GM23338 (cell line): ENCODE data around the gene AK2. TPM values are rescaled to one million over a fixed set of nuclear protein-coding genes. Genes with fewer than 3 reads are reported as not detected.

Experiments used
- ATAC-seq: fragments of 200-7000 bp; cut with Tn5 transposase; 3 replicates; pipeline ENCODE4 v1.9.1; 2020
- DNase-seq: peaks from one replicate; pipeline ENCODE4 v3.0.0-alpha.2; 2015; ENCODE audit warnings: low spot score
- H2AFZ ChIP-seq: fragments of 200-600 bp; sonication (generic); 2 replicates; pipeline ENCODE4 v1.8.0; 2016; ENCODE audit warnings: antibody characterized with exemption, mild to moderate bottlenecking, moderate library complexity
- H3F3A ChIP-seq: fragments of 200-600 bp; sonication (generic); replicated peaks from 2 replicates; pipeline ENCODE4 v1.8.0; 2017; ENCODE audit warnings: antibody characterized with exemption, mixed run types, low read depth
- H3K27ac ChIP-seq: fragments of 200-600 bp; sonication (generic); 2 replicates; pipeline ENCODE4 v1.6.1; 2016; ENCODE audit warnings: low read depth
- H3K27me3 ChIP-seq: fragments of 200-600 bp; sonication (generic); 2 replicates; pipeline ENCODE4 v1.8.0; 2016; ENCODE audit warnings: mild to moderate bottlenecking, mixed run types, moderate library complexity; ENCODE audit not compliant: insufficient read depth
- H3K36me3 ChIP-seq: fragments of 200-600 bp; sonication (generic); 2 replicates; pipeline ENCODE4 v1.8.0; 2016; ENCODE audit warnings: mild to moderate bottlenecking; ENCODE audit not compliant: insufficient read depth
- H3K4me1 ChIP-seq: fragments of 200-600 bp; sonication (generic); 2 replicates; pipeline ENCODE4 v1.8.0; 2016; ENCODE audit warnings: mild to moderate bottlenecking, moderate library complexity; ENCODE audit not compliant: insufficient read depth
- H3K4me2 ChIP-seq: fragments of 200-600 bp; sonication (generic); 2 replicates; pipeline ENCODE4 v1.7.1; 2017; ENCODE audit warnings: mixed run types
- H3K4me3 ChIP-seq: fragments of 200-600 bp; sonication (generic); 2 replicates; pipeline ENCODE4 v1.6.1; 2016; ENCODE audit warnings: mixed run types
- H3K79me2 ChIP-seq: fragments of 200-600 bp; sonication (generic); replicated peaks from 2 replicates; pipeline ENCODE4 v1.8.0; 2017; ENCODE audit warnings: mild to moderate bottlenecking; ENCODE audit not compliant: insufficient read depth
- H3K9me2 ChIP-seq: fragments of 200-600 bp; sonication (generic); 2 replicates; pipeline ENCODE4 v1.8.0; 2017; ENCODE audit not compliant: insufficient read depth
- H4K20me1 ChIP-seq: fragments of 200-600 bp; sonication (generic); replicated peaks from 2 replicates; pipeline ENCODE4 v1.8.0; 2017; ENCODE audit warnings: mild to moderate bottlenecking; ENCODE audit not compliant: insufficient read depth
- H3K27ac Mint-ChIP-seq: 2 replicates; pipeline ENCODE4 v1.8.0; 2020; ENCODE audit warnings: inconsistent platforms, mild to moderate bottlenecking, moderate library complexity, mixed read lengths
- H3K27me3 Mint-ChIP-seq: 3 replicates; pipeline ENCODE4 v1.8.0; 2022; ENCODE audit warnings: low read depth, mild to moderate bottlenecking, moderate library complexity, mixed read lengths, inconsistent platforms; ENCODE audit not compliant: insufficient read depth, poor library complexity
- H3K36me3 Mint-ChIP-seq: 3 replicates; pipeline ENCODE4 v1.8.0; 2021; ENCODE audit warnings: low read depth, mild to moderate bottlenecking, inconsistent platforms, moderate library complexity, mixed read lengths
- H3K4me1 Mint-ChIP-seq: 3 replicates; pipeline ENCODE4 v1.8.0; 2020; ENCODE audit warnings: mild to moderate bottlenecking, inconsistent platforms, mixed read lengths
- H3K4me3 Mint-ChIP-seq: 3 replicates; pipeline ENCODE4 v1.8.0; 2021; ENCODE audit warnings: moderate library complexity, mild to moderate bottlenecking, inconsistent platforms, mixed read lengths
- H3K9me3 Mint-ChIP-seq: 3 replicates; pipeline ENCODE4 v1.8.0; 2020; ENCODE audit warnings: moderate library complexity, mild to moderate bottlenecking, inconsistent platforms, mixed read lengths
- CREB1 ChIP-seq: fragments of 250-450 bp; sonication (Bioruptor Pico); IDR thresholded peaks from 2 replicates; pipeline ENCODE4 v1.5.0; 2020; ENCODE audit warnings: low read depth, mild to moderate bottlenecking, moderate library complexity
- CTCF ChIP-seq, 2 experiments: fragments of 200-600 bp in 1 of 2; sonication (generic) in 1 of 2; conservative IDR thresholded peaks; 2 replicates each; pipeline versions ENCODE4 v1.5.1 to v1.6.1; 2016 to 2017; ENCODE audit warnings: antibody characterized with exemption in 2 of 2, low read depth in 2 of 2, mild to moderate bottlenecking in 2 of 2, moderate library complexity in 1 of 2
- EZH2 ChIP-seq: fragments of 200-600 bp; sonication (generic); IDR thresholded peaks from one replicate; pipeline ENCODE4 v1.8.0; 2017; ENCODE audit warnings: antibody characterized with exemption, mild to moderate bottlenecking, low read depth; ENCODE audit not compliant: unreplicated experiment
- EZH2phosphoT487 ChIP-seq: fragments of 200-600 bp; sonication (generic); IDR thresholded peaks from one replicate; pipeline ENCODE4 v1.8.1; 2018; ENCODE audit warnings: antibody characterized with exemption; ENCODE audit not compliant: unreplicated experiment
- REST ChIP-seq: IDR thresholded peaks from one replicate; pipeline ENCODE4 v1.6.1; 2018; ENCODE audit warnings: antibody characterized with exemption; ENCODE audit not compliant: unreplicated experiment
- polyA plus RNA-seq: library from polyadenylated mRNA; unstranded; fragments of >200 nt; fragmentation: Nextera tagmentation; extraction: Ambion mirVana; gene quantifications from 2 replicates; pipeline ENCODE4 v1.2.1, GENCODE V29; 2016
- total RNA-seq: library from RNA; depleted of rRNA; stranded (reverse); fragments of >200 nt; shearing (Covaris generic); gene quantifications from 2 replicates; pipeline ENCODE4 v1.2.3, GENCODE V29; 2014
- TF ChIP-seq, protein P1 (sequence below): fragments of 250-450 bp; sonication (Bioruptor Pico); IDR thresholded peaks from 2 replicates; pipeline ENCODE4 v1.5.0; 2020; ENCODE audit warnings: mild to moderate bottlenecking, moderate library complexity
- TF ChIP-seq, protein P2 (sequence below): IDR thresholded peaks from 2 replicates; pipeline ENCODE4 v1.6.1; 2016; ENCODE audit warnings: antibody characterized with exemption

AK2 gene
- total and polyA plus RNA-seq, 2 experiments from 2014 or later, result 125 to 142 TPM

GRCh38 chr1:32958827-32959226, 77.9 kb downstream of the AK2 start:
- no peak overlapping the region for H3K4me3 Mint-ChIP-seq
- peaks cover 11% of the 10 kb centered on the region for H3K27me3 ChIP-seq
- peaks cover 11% of the 10 kb centered on the region; the same call in 1 of the 2 replicates for H3K4me1 ChIP-seq
- no peak overlapping the region for H3K27ac ChIP-seq
- no peaks in the 10 kb centered on the region for H3K9me2 ChIP-seq
- DNase-seq, result no peak
- H3F3A ChIP-seq, result no peaks in the 10 kb centered on the region
- no peaks in the 10 kb centered on the region for H3K36me3 Mint-ChIP-seq
- no peak overlapping the region for H2AFZ ChIP-seq
- no peak overlapping the region for H3K27ac Mint-ChIP-seq
- H4K20me1 ChIP-seq, result peaks cover 22% of the 10 kb centered on the region
- no peak overlapping the region for H3K4me3 ChIP-seq
- peaks cover 58% of the 10 kb centered on the region for H3K79me2 ChIP-seq
- TF ChIP-seq EZH2phosphoT487, result no peak
- TF ChIP-seq EZH2, result no peak
- TF ChIP-seq, protein P1, sequence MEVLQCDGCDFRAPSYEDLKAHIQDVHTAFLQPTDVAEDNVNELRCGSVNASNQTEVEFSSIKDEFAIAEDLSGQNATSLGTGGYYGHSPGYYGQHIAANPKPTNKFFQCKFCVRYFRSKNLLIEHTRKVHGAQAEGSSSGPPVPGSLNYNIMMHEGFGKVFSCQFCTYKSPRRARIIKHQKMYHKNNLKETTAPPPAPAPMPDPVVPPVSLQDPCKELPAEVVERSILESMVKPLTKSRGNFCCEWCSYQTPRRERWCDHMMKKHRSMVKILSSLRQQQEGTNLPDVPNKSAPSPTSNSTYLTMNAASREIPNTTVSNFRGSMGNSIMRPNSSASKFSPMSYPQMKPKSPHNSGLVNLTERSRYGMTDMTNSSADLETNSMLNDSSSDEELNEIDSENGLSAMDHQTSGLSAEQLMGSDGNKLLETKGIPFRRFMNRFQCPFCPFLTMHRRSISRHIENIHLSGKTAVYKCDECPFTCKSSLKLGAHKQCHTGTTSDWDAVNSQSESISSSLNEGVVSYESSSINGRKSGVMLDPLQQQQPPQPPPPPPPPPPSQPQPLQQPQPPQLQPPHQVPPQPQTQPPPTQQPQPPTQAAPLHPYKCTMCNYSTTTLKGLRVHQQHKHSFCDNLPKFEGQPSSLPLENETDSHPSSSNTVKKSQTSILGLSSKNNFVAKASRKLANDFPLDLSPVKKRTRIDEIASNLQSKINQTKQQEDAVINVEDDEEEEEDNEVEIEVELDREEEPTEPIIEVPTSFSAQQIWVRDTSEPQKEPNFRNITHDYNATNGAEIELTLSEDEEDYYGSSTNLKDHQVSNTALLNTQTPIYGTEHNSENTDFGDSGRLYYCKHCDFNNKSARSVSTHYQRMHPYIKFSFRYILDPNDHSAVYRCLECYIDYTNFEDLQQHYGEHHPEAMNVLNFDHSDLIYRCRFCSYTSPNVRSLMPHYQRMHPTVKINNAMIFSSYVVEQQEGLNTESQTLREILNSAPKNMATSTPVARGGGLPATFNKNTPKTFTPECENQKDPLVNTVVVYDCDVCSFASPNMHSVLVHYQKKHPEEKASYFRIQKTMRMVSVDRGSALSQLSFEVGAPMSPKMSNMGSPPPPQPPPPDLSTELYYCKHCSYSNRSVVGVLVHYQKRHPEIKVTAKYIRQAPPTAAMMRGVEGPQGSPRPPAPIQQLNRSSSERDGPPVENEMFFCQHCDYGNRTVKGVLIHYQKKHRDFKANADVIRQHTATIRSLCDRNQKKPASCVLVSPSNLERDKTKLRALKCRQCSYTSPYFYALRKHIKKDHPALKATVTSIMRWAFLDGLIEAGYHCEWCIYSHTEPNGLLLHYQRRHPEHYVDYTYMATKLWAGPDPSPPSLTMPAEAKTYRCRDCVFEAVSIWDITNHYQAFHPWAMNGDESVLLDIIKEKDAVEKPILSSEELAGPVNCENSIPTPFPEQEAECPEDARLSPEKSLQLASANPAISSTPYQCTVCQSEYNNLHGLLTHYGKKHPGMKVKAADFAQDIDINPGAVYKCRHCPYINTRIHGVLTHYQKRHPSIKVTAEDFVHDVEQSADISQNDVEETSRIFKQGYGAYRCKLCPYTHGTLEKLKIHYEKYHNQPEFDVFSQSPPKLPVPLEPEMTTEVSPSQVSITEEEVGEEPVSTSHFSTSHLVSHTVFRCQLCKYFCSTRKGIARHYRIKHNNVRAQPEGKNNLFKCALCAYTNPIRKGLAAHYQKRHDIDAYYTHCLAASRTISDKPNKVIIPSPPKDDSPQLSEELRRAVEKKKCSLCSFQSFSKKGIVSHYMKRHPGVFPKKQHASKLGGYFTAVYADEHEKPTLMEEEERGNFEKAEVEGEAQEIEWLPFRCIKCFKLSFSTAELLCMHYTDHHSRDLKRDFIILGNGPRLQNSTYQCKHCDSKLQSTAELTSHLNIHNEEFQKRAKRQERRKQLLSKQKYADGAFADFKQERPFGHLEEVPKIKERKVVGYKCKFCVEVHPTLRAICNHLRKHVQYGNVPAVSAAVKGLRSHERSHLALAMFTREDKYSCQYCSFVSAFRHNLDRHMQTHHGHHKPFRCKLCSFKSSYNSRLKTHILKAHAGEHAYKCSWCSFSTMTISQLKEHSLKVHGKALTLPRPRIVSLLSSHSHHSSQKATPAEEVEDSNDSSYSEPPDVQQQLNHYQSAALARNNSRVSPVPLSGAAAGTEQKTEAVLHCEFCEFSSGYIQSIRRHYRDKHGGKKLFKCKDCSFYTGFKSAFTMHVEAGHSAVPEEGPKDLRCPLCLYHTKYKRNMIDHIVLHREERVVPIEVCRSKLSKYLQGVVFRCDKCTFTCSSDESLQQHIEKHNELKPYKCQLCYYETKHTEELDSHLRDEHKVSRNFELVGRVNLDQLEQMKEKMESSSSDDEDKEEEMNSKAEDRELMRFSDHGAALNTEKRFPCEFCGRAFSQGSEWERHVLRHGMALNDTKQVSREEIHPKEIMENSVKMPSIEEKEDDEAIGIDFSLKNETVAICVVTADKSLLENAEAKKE, result no peak
- TF ChIP-seq, protein P2, sequence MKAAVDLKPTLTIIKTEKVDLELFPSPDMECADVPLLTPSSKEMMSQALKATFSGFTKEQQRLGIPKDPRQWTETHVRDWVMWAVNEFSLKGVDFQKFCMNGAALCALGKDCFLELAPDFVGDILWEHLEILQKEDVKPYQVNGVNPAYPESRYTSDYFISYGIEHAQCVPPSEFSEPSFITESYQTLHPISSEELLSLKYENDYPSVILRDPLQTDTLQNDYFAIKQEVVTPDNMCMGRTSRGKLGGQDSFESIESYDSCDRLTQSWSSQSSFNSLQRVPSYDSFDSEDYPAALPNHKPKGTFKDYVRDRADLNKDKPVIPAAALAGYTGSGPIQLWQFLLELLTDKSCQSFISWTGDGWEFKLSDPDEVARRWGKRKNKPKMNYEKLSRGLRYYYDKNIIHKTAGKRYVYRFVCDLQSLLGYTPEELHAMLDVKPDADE, result no peak
- no peak for TF ChIP-seq CTCF (conservative IDR thresholded peaks at IDR 0.05; ENCODE audit: low read depth in 2 of 2)
- no peak for TF ChIP-seq REST
- no peak for TF ChIP-seq CREB1
- no peak overlapping the region for H3K4me2 ChIP-seq
- ATAC-seq, result no peak
- no peaks in the 10 kb centered on the region for H3K36me3 ChIP-seq
- peaks cover 17% of the 10 kb centered on the region for H3K27me3 Mint-ChIP-seq
- peaks cover 13% of the 10 kb centered on the region for H3K4me1 Mint-ChIP-seq
- no peaks in the 10 kb centered on the region; the same call in 2 of the 3 replicates for H3K9me3 Mint-ChIP-seq
